22Rv1 (cell line): Measurements from ENCODE around the gene PRMT3.

ENCODE experiments used
- CTCF ChIP-seq: fragments of 450-650 bp; IDR thresholded peaks from 2 replicates; pipeline ENCODE4 v1.5.1; 2017; ENCODE audit warnings: mild to moderate bottlenecking
- ZFX ChIP-seq: fragments of 450-650 bp; IDR thresholded peaks from 2 replicates; pipeline ENCODE4 v1.6.1; 2017; ENCODE audit warnings: antibody characterized with exemption, borderline replicate concordance

GRCh38 chr11:20512869-20513268 is 125.4 kb downstream of the PRMT3 start:
- TF ChIP-seq CTCF, result no peak
- TF ChIP-seq ZFX, result no peak
